DOHH2 (cell line): ENCODE results near the gene TPCN2.

Experiments
- CTCF ChIP-seq: fragments of 200-600 bp; sonication (generic); IDR thresholded peaks from one replicate; pipeline ENCODE4 v1.5.1; 2014; ENCODE audit warnings: antibody characterized with exemption, mild to moderate bottlenecking, low read depth, low read length; ENCODE audit not compliant: poor library complexity, severe bottlenecking
- EZH2phosphoT487 ChIP-seq: fragments of 200-600 bp; sonication (generic); IDR thresholded peaks from 2 replicates; pipeline ENCODE4 v1.6.1; 2017; ENCODE audit warnings: borderline replicate concordance, mild to moderate bottlenecking, antibody characterized with exemption, low read length, moderate library complexity, mixed read lengths

GRCh38 chr11:69092263-69092662 is 43.5 kb downstream of the TPCN2 start:
- TF ChIP-seq CTCF (no peak), EZH2phosphoT487 (no peak)
